ENCODE data around the gene LRRC75B.

- TF ChIP-seq CTCF (IDR thresholded peaks at IDR 0.05; ENCODE audit: low read depth, low read length) = no peak
- no peak for TF ChIP-seq POLR2A (IDR thresholded peaks at IDR 0.05; ENCODE audit: extremely low read depth, insufficient read length)
- no peak for TF ChIP-seq MYC (IDR thresholded peaks at IDR 0.05; ENCODE audit: low read depth, low read length)
- TF ChIP-seq MAX (IDR thresholded peaks at IDR 0.05; ENCODE audit: low read depth, low read length) = no peak
Measured at GRCh38 chr22:24595863-24596262, 3.0 kb upstream of the LRRC75B start.
